Karpas-422 (cell line): ENCODE data around the gene GNG8. TPM values are rescaled to one million over a fixed set of nuclear protein-coding genes. Genes with fewer than 3 reads are reported as not detected.

Source experiments
- DNase-seq: peaks from one replicate; pipeline ENCODE4 v3.0.0-alpha.2; 2015
- H2AFZ ChIP-seq: fragments of 200-600 bp; sonication (generic); 2 replicates; pipeline ENCODE4 v1.6.1; 2014; ENCODE audit warnings: antibody characterized with exemption, low read length, mixed read lengths
- H3K27ac ChIP-seq: fragments of 200-600 bp; sonication (generic); 2 replicates; pipeline ENCODE4 v1.5.1; 2014; ENCODE audit warnings: mild to moderate bottlenecking, low read length, moderate library complexity
- H3K27me3 ChIP-seq: fragments of 200-600 bp; sonication (generic); 2 replicates; pipeline ENCODE4 v1.6.1; 2014; ENCODE audit warnings: low read length, mixed read lengths
- H3K36me3 ChIP-seq: fragments of 200-600 bp; sonication (generic); 2 replicates; pipeline ENCODE4 v1.6.1; 2014; ENCODE audit warnings: low read length, mixed read lengths; ENCODE audit not compliant: insufficient read depth
- H3K4me1 ChIP-seq: fragments of 200-600 bp; sonication (generic); 2 replicates; pipeline ENCODE4 v1.6.1; 2014; ENCODE audit warnings: mild to moderate bottlenecking, low read length, mixed read lengths
- H3K4me2 ChIP-seq: fragments of 200-600 bp; sonication (generic); 2 replicates; pipeline ENCODE4 v1.6.1; 2014; ENCODE audit warnings: low read length, low read depth, mild to moderate bottlenecking; ENCODE audit not compliant: poor library complexity, severe bottlenecking
- H3K4me3 ChIP-seq: fragments of 200-600 bp; sonication (generic); 2 replicates; pipeline ENCODE4 v1.5.1; 2014; ENCODE audit warnings: mild to moderate bottlenecking, antibody characterized with exemption, low read length, mixed read lengths
- H3K79me2 ChIP-seq: fragments of 200-600 bp; sonication (generic); 2 replicates; pipeline ENCODE4 v1.6.1; 2014; ENCODE audit warnings: mild to moderate bottlenecking, low read length, mixed read lengths
- H3K9ac ChIP-seq: fragments of 200-600 bp; sonication (generic); 2 replicates; pipeline ENCODE4 v1.6.0; 2014; ENCODE audit warnings: low read length
- H3K9me2 ChIP-seq: fragments of 200-600 bp; sonication (generic), shearing (Covaris generic); replicated peaks from 2 replicates; pipeline ENCODE4 v1.6.0; 2014; ENCODE audit warnings: mild to moderate bottlenecking, low read length, moderate library complexity; ENCODE audit not compliant: insufficient read depth
- H3K9me3 ChIP-seq: fragments of 300-700, 200-600 bp; sonication (generic); 2 replicates; pipeline ENCODE4 v1.6.1; 2014; ENCODE audit warnings: low read length, mixed read lengths
- H4K20me1 ChIP-seq: fragments of 200-600 bp; sonication (generic); 2 replicates; pipeline ENCODE4 v1.6.1; 2014; ENCODE audit warnings: mild to moderate bottlenecking, antibody characterized with exemption, low read length, low read depth; ENCODE audit not compliant: insufficient read depth
- total RNA-seq: library from RNA; depleted of rRNA; stranded (reverse); fragments of >200 nt; shearing (Covaris generic); gene quantifications from 2 replicates; pipeline ENCODE4 v1.2.3, GENCODE V29; 2014; ENCODE audit warnings: low replicate concordance

The GNG8 gene
- total RNA-seq, 1 experiment from 2014 or later: not detected

DNA sequence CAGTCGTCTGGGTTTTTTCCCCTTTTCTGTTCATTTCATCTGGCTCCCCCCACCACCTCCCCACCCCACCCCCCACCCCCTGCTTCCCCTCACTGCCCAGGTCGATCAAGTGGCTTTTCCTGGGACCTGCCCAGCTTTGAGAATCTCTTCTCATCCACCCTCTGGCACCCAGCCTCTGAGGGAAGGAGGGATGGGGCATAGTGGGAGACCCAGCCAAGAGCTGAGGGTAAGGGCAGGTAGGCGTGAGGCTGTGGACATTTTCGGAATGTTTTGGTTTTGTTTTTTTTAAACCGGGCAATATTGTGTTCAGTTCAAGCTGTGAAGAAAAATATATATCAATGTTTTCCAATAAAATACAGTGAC, 25.6 kb downstream of the GNG8 start:
- Histone ChIP-seq H3K79me2 (no peaks in the 10 kb centered on the region; the same call in 1 of the 2 replicates), H3K9me2 (no peaks in the 10 kb centered on the region), H3K4me1 (peaks cover 11% of the 10 kb centered on the region), H3K4me3 (no peak overlapping the region), H2AFZ (no peak overlapping the region), H3K4me2 (no peak overlapping the region), H3K9me3 (no peaks in the 10 kb centered on the region), H4K20me1 (0 out of 2 replicates have a peak, but pooled peaks cover 2% of the 10 kb centered on the region), H3K27ac (no peak overlapping the region), H3K36me3 (peaks cover 16% of the 10 kb centered on the region), H3K27me3 (no peaks in the 10 kb centered on the region), H3K9ac (no peak overlapping the region)
- no peak for DNase-seq

GRCh38 chr19:46609511-46610412, 26.2 kb downstream of the GNG8 start:
- no peaks in the 10 kb centered on the region for H3K9me2 ChIP-seq
- peaks cover 4% of the 10 kb centered on the region for H3K79me2 ChIP-seq
- no peak overlapping the region for H3K27ac ChIP-seq
- H3K9me3 ChIP-seq: no peaks in the 10 kb centered on the region
- peaks cover 16% of the 10 kb centered on the region for H3K36me3 ChIP-seq
- no peak overlapping the region for H3K4me2 ChIP-seq
- H3K27me3 ChIP-seq: no peaks in the 10 kb centered on the region
- no peak for DNase-seq
- peaks cover 11% of the 10 kb centered on the region for H3K4me1 ChIP-seq
- H4K20me1 ChIP-seq: peaks cover 7% of the 10 kb centered on the region; the same call in 1 of the 2 replicates
- H3K4me3 ChIP-seq: no peak overlapping the region
- H3K9ac ChIP-seq: no peak overlapping the region
- no peak overlapping the region for H2AFZ ChIP-seq

- Histone ChIP-seq H3K4me1 (peaks cover 12% of the 10 kb centered on the region), H2AFZ (no peak overlapping the region), H3K27me3 (no peaks in the 10 kb centered on the region), H4K20me1 (peaks cover 15% of the 10 kb centered on the region; the same call in 1 of the 2 replicates), H3K4me2 (no peak overlapping the region), H3K9ac (no peak overlapping the region), H3K27ac (no peak overlapping the region), H3K36me3 (peaks cover 16% of the 10 kb centered on the region), H3K79me2 (peaks cover 14% of the 10 kb centered on the region), H3K4me3 (no peak overlapping the region), H3K9me3 (no peaks in the 10 kb centered on the region), H3K9me2 (no peaks in the 10 kb centered on the region)
- DNase-seq: no peak
Observed at GRCh38 chr19:46608581-46609345, 27.2 kb downstream of the GNG8 start.

GRCh38 chr19:46608178-46608577, 27.8 kb downstream of the GNG8 start:
- no peak overlapping the region for H3K4me2 ChIP-seq
- peaks cover 20% of the 10 kb centered on the region for H3K79me2 ChIP-seq
- DNase-seq: no peak
- no peak overlapping the region for H3K27ac ChIP-seq
- peaks cover 16% of the 10 kb centered on the region for H3K36me3 ChIP-seq
- no peak overlapping the region for H3K9ac ChIP-seq
- H2AFZ ChIP-seq: no peak overlapping the region
- H4K20me1 ChIP-seq: peaks cover 21% of the 10 kb centered on the region; the same call in 1 of the 2 replicates
- no peak overlapping the region for H3K4me3 ChIP-seq
- peaks cover 18% of the 10 kb centered on the region for H3K4me1 ChIP-seq
- no peaks in the 10 kb centered on the region for H3K27me3 ChIP-seq
- no peaks in the 10 kb centered on the region for H3K9me2 ChIP-seq
- H3K9me3 ChIP-seq: no peaks in the 10 kb centered on the region

DNA sequence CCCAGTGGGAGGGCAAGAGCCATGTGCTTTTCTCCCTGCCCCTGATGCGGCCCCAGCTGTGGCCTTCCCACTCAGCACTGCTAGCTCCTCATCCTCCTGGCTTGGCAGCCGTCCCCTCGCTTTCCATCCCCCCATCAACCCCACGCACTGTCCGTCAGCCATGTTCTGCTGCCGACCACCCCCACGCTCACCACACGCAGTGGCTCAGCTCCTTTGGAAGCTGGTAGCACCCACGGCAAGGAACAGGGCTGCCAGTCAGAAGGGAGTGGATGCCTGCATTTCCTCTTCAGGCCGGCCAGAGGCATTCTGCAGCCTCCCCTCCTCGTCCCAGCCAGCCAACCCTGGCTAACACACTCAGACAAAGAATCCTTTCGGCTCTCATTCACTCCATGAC, 28.6 kb downstream of the GNG8 start:
- H3K9me2 ChIP-seq: no peaks in the 10 kb centered on the region
- H3K79me2 ChIP-seq: peaks cover 27% of the 10 kb centered on the region
- H3K4me2 ChIP-seq: no peak overlapping the region
- peaks cover 16% of the 10 kb centered on the region for H3K36me3 ChIP-seq
- H3K27me3 ChIP-seq: no peaks in the 10 kb centered on the region
- H4K20me1 ChIP-seq: peaks cover 28% of the 10 kb centered on the region; the same call in 1 of the 2 replicates
- no peaks in the 10 kb centered on the region for H3K9me3 ChIP-seq
- no peak for DNase-seq
- no peak overlapping the region for H3K4me3 ChIP-seq
- no peak overlapping the region for H2AFZ ChIP-seq
- peaks cover 26% of the 10 kb centered on the region for H3K4me1 ChIP-seq
- no peak overlapping the region for H3K9ac ChIP-seq
- H3K27ac ChIP-seq: no peak overlapping the region

- Histone ChIP-seq H3K4me2 (no peak overlapping the region), H3K27me3 (no peaks in the 10 kb centered on the region), H4K20me1 (peaks cover 33% of the 10 kb centered on the region; the same call in 1 of the 2 replicates), H3K36me3 (peaks cover 16% of the 10 kb centered on the region), H3K79me2 (peaks cover 33% of the 10 kb centered on the region), H3K27ac (no peak overlapping the region), H2AFZ (no peak overlapping the region), H3K4me3 (no peak overlapping the region), H3K9me2 (no peaks in the 10 kb centered on the region), H3K9ac (no peak overlapping the region), H3K4me1 (peaks cover 27% of the 10 kb centered on the region), H3K9me3 (no peaks in the 10 kb centered on the region)
- no peak for DNase-seq
Observed at GRCh38 chr19:46606681-46607447, 29.1 kb downstream of the GNG8 start.

- Histone ChIP-seq H4K20me1 (peaks cover 33% of the 10 kb centered on the region; the same call in 1 of the 2 replicates), H3K9ac (no peak overlapping the region), H3K36me3 (peaks cover 16% of the 10 kb centered on the region)
Observed at GRCh38 chr19:46606019-46606418, 30.0 kb downstream of the GNG8 start.

More at GRCh38 chr19:46606019-46606418, 30.0 kb downstream of the GNG8 start:
- Histone ChIP-seq H3K9me3 (no peaks in the 10 kb centered on the region), H3K4me3 (no peak overlapping the region), H3K27me3 (no peaks in the 10 kb centered on the region), H3K4me2 (no peak overlapping the region), H2AFZ (no peak overlapping the region), H3K4me1 (peaks cover 23% of the 10 kb centered on the region), H3K27ac (no peak overlapping the region), H3K79me2 (peaks cover 40% of the 10 kb centered on the region), H3K9me2 (no peaks in the 10 kb centered on the region)
- DNase-seq: no peak
